H9 (cell line): ENCODE results near the gene TMEM175. TPM values are rescaled to one million over a fixed set of nuclear protein-coding genes. Genes with fewer than 3 reads are reported as not detected.

ENCODE experiments used
- DNase-seq: peaks from one replicate; pipeline ENCODE4 v3.0.0-alpha.2; 2017
- H2AFZ ChIP-seq: one replicate; pipeline ENCODE4 v1.6.1; 2013; ENCODE audit warnings: mild to moderate bottlenecking, low read length, control low read depth, moderate library complexity
- H2AK5ac ChIP-seq: 2 replicates; pipeline ENCODE4 v1.6.1; 2013; ENCODE audit warnings: low read length, control low read depth, mixed read lengths; ENCODE audit not compliant: insufficient read length
- H2BK120ac ChIP-seq: one replicate; pipeline ENCODE4 v1.6.1; 2013; ENCODE audit warnings: low read depth, mild to moderate bottlenecking, low read length, control low read depth, inconsistent platforms; ENCODE audit not compliant: poor library complexity, severe bottlenecking
- H2BK12ac ChIP-seq: 2 replicates; pipeline ENCODE4 v1.6.1; 2013; ENCODE audit warnings: low read length, control low read depth, mixed read lengths, low read depth; ENCODE audit not compliant: insufficient read length
- H2BK15ac ChIP-seq: 2 replicates; pipeline ENCODE4 v1.6.1; 2013; ENCODE audit warnings: low read depth, low read length, control low read depth
- H2BK20ac ChIP-seq: one replicate; pipeline ENCODE4 v1.6.1; 2013; ENCODE audit warnings: low read depth, mild to moderate bottlenecking, low read length, control low read depth, inconsistent platforms; ENCODE audit not compliant: poor library complexity, severe bottlenecking
- H2BK5ac ChIP-seq: 2 replicates; pipeline ENCODE4 v1.6.1; 2013; ENCODE audit warnings: low read length, control low read depth, mixed read lengths; ENCODE audit not compliant: insufficient read length
- H3K14ac ChIP-seq: 2 replicates; pipeline ENCODE4 v1.6.1; 2013; ENCODE audit warnings: low read length, control low read depth; ENCODE audit not compliant: insufficient read depth
- H3K18ac ChIP-seq: 2 replicates; pipeline ENCODE4 v1.6.1; 2013; ENCODE audit warnings: low read depth, mild to moderate bottlenecking, mixed read lengths, low read length, control low read depth; ENCODE audit not compliant: insufficient read length
- H3K23ac ChIP-seq: 2 replicates; pipeline ENCODE4 v1.6.1; 2013; ENCODE audit warnings: low read length, control low read depth, mixed read lengths, low read depth; ENCODE audit not compliant: insufficient read length
- H3K23me2 ChIP-seq: 2 replicates; pipeline ENCODE4 v1.6.1; 2013; ENCODE audit warnings: low read depth, mild to moderate bottlenecking, mixed read lengths, low read length, control low read depth; ENCODE audit not compliant: insufficient read length, poor library complexity, severe bottlenecking
- H3K27ac ChIP-seq: 2 replicates; pipeline ENCODE4 v1.5.1; 2013; ENCODE audit warnings: low read length, control low read depth, mixed read lengths, low read depth; ENCODE audit not compliant: insufficient read length
- H3K27me3 ChIP-seq: 2 replicates; pipeline ENCODE4 v1.6.1; 2013; ENCODE audit warnings: low read length, control low read depth, inconsistent platforms; ENCODE audit not compliant: insufficient read depth
- H3K4ac ChIP-seq: 2 replicates; pipeline ENCODE4 v1.6.1; 2013; ENCODE audit warnings: low read depth, mild to moderate bottlenecking, control low read depth, inconsistent platforms, low read length, moderate library complexity
- H3K4me1 ChIP-seq: 2 replicates; pipeline ENCODE4 v1.6.1; 2013; ENCODE audit warnings: low read length, control low read depth, inconsistent platforms; ENCODE audit not compliant: insufficient read depth
- H3K4me2 ChIP-seq: 2 replicates; pipeline ENCODE4 v1.6.1; 2013; ENCODE audit warnings: low read length, control low read depth, mixed read lengths; ENCODE audit not compliant: insufficient read length, insufficient read depth
- H3K56ac ChIP-seq: 2 replicates; pipeline ENCODE4 v1.6.1; 2013; ENCODE audit warnings: low read depth, mild to moderate bottlenecking, mixed read lengths, low read length, control low read depth; ENCODE audit not compliant: insufficient read length
- H3K79me1 ChIP-seq: 2 replicates; pipeline ENCODE4 v1.6.1; 2013; ENCODE audit warnings: low read depth, mild to moderate bottlenecking, moderate library complexity, low read length, control low read depth, inconsistent platforms; ENCODE audit not compliant: insufficient read depth, poor library complexity, severe bottlenecking
- H3K79me2 ChIP-seq: 2 replicates; pipeline ENCODE4 v1.6.1; 2013; ENCODE audit warnings: low read length, control low read depth, inconsistent platforms; ENCODE audit not compliant: insufficient read depth
- H3K9ac ChIP-seq: 2 replicates; pipeline ENCODE4 v1.6.1; 2013; ENCODE audit warnings: low read length, control low read depth, mixed read lengths; ENCODE audit not compliant: insufficient read length; ENCODE audit errors: extremely low read depth
- H3K9me3 ChIP-seq: one replicate; pipeline ENCODE4 v1.6.1; 2013; ENCODE audit warnings: low read depth, low read length, inconsistent platforms; ENCODE audit not compliant: control insufficient read depth
- H3T11ph ChIP-seq: one replicate; pipeline ENCODE4 v1.6.1; 2013; ENCODE audit warnings: mild to moderate bottlenecking, low read length, control low read depth, inconsistent platforms
- H4K20me1 ChIP-seq: one replicate; pipeline ENCODE4 v1.6.1; 2013; ENCODE audit not compliant: control insufficient read depth, insufficient read length, insufficient read depth
- H4K5ac ChIP-seq: 2 replicates; pipeline ENCODE4 v1.6.1; 2013; ENCODE audit warnings: low read depth, mild to moderate bottlenecking, mixed read lengths, low read length, control low read depth; ENCODE audit not compliant: insufficient read length
- H4K8ac ChIP-seq: replicated peaks from 2 replicates; pipeline ENCODE4 v1.6.1; 2013; ENCODE audit warnings: low read length, control low read depth, mixed read lengths, low read depth; ENCODE audit not compliant: insufficient read length
- H4K91ac ChIP-seq: 2 replicates; pipeline ENCODE4 v1.6.1; 2013; ENCODE audit warnings: low read depth, mild to moderate bottlenecking, moderate library complexity, mixed read lengths, low read length, control low read depth; ENCODE audit not compliant: insufficient read length
- H3K27ac Mint-ChIP-seq, 3 experiments: 2 replicates in 2 of 3; 3 replicates in 1 of 3; pipeline ENCODE4 v1.8.0; 2020 to 2021; ENCODE audit warnings: mixed read lengths in 3 of 3, mild to moderate bottlenecking in 1 of 3, moderate library complexity in 1 of 3
- H3K27me3 Mint-ChIP-seq: 2 replicates; pipeline ENCODE4 v1.8.0; 2021; ENCODE audit warnings: low read depth, mild to moderate bottlenecking, moderate library complexity, mixed read lengths
- H3K36me3 Mint-ChIP-seq, 3 experiments: 2 replicates in 2 of 3; 3 replicates in 1 of 3; pipeline ENCODE4 v1.8.0; 2020 to 2021; ENCODE audit warnings: low read depth in 3 of 3, mixed read lengths in 3 of 3; ENCODE audit not compliant: insufficient read depth in 1 of 3
- H3K4me1 Mint-ChIP-seq, 2 experiments: 2 replicates each; pipeline ENCODE4 v1.8.0; 2020; ENCODE audit warnings: mixed read lengths in 2 of 2
- H3K4me3 Mint-ChIP-seq, 2 experiments: 2 replicates in 1 of 2; 3 replicates in 1 of 2; pipeline ENCODE4 v1.8.0; 2020 to 2021; ENCODE audit warnings: mild to moderate bottlenecking in 2 of 2, mixed read lengths in 2 of 2, moderate library complexity in 1 of 2
- H3K9me3 Mint-ChIP-seq, 2 experiments: 2 replicates in 1 of 2; 3 replicates in 1 of 2; pipeline ENCODE4 v1.8.0; 2020; ENCODE audit warnings: mild to moderate bottlenecking in 2 of 2, mixed read lengths in 2 of 2, moderate library complexity in 1 of 2
- CTCF ChIP-seq: fragments of 200-600 bp; sonication (generic); conservative IDR thresholded peaks from 3 replicates; pipeline ENCODE4 v1.8.0; 2021; ENCODE audit warnings: antibody characterized with exemption, mild to moderate bottlenecking
- WGBS: extraction: QIAGEN DNeasy Blood & Tissue Kit; methylation state at CpG from one replicate; pipeline ENCODE4 v1.1.7; 2013; ENCODE audit warnings: missing lambda C conversion rate, low lambda C conversion rate, mixed read lengths; ENCODE audit not compliant: insufficient read length; ENCODE audit errors: extremely low coverage; 5-methylcytosine and 5-hydroxymethylcytosine counted together
- total RNA-seq: library from RNA; stranded (reverse); gene quantifications from 2 replicates; pipeline ENCODE4 v1.2.1, GENCODE V29; 2021

Gene TMEM175
- total RNA-seq, 1 experiment from 2014 or later: 6.4 TPM

DNA sequence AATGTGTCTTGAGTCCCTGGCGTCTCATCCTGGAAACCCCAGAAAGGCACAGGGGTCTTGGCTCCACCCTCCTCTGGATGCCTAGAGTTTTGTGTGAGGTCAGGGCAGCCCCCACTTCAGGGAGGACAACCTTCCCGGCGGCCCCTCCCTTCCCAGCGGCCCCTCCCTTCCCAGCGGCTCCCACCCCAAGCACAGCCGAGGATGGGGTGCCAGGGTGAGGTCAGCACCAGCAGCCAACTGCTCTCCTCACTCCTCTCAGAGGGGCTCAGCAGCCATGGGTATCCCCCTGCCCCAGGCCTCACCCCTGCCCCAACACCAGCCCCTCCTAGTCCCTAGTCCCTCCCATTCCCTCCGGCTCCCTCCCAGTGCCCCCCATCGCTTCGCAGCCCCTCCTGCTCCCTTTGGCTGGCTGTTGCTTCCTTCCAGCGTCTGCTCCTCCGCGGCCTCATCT, 23.7 kb downstream of the TMEM175 start:
- Histone ChIP-seq H3K4me2 (no peak overlapping the region), H4K5ac (no peak overlapping the region), H2BK15ac (no peak overlapping the region), H3K27me3 (no peaks in the 10 kb centered on the region), H2AK5ac (no peak overlapping the region), H3K23me2 (no peaks in the 10 kb centered on the region), H2BK20ac (no peak overlapping the region), H4K8ac (no peak overlapping the region), H4K91ac (no peak overlapping the region), H3K9ac (no peak overlapping the region), H3T11ph (no peak overlapping the region), H2BK5ac (no peak overlapping the region), H3K4ac (no peak overlapping the region), H3K79me2 (no peaks in the 10 kb centered on the region), H3K79me1 (no peaks in the 10 kb centered on the region), H3K27ac (no peak overlapping the region), H3K23ac (no peak overlapping the region), H3K9me3 (no peaks in the 10 kb centered on the region), H2AFZ (no peak overlapping the region), H3K14ac (no peak overlapping the region; the same call in 1 of the 2 replicates), H3K56ac (no peak overlapping the region), H2BK120ac (no peak overlapping the region), H4K20me1 (no peaks in the 10 kb centered on the region), H3K4me1 (no peaks in the 10 kb centered on the region), H2BK12ac (no peak overlapping the region), H3K18ac (no peak overlapping the region)
- H3K9me3 Mint-ChIP-seq: no peaks in the 10 kb centered on the region
- H3K4me1 Mint-ChIP-seq: peaks cover 2% of the 10 kb centered on the region in 2 experiments; a peak in 3 of 4 replicates
- no peaks in the 10 kb centered on the region for H3K27me3 Mint-ChIP-seq
- peaks cover 0 to 5% (median 0%) of the 10 kb centered on the region in 3 experiments; a peak in 2 of 7 replicates for H3K36me3 Mint-ChIP-seq
- no peak for TF ChIP-seq CTCF
- DNase-seq: no peak
- WGBS: no CpG with 5 or more reads among the region's 12 CpGs
- no peak overlapping the region for H3K27ac Mint-ChIP-seq
- no peak overlapping the region for H3K4me3 Mint-ChIP-seq
